Mesenchymal stem cell (in vitro differentiated cells and primary cell): ENCODE data around the gene NOP14.
"Not testable (repeated sequence)": the region's sequence is repeated elsewhere in the genome, so short reads cannot be mapped to it uniquely, and the experiment has no call there.

Source experiments
- DNase-seq: peaks from one replicate; pipeline ENCODE4 v3.0.0-alpha.2; 2013
- H2AFZ ChIP-seq: one replicate; pipeline ENCODE4 v1.6.1; 2013; ENCODE audit warnings: low read depth, mild to moderate bottlenecking, control low read depth, inconsistent platforms, low read length, moderate library complexity
- H2AK5ac ChIP-seq: 2 replicates; pipeline ENCODE4 v1.6.1; 2013; ENCODE audit warnings: low read length, moderate library complexity, mild to moderate bottlenecking, inconsistent platforms; ENCODE audit not compliant: severe bottlenecking
- H2BK120ac ChIP-seq: one replicate; pipeline ENCODE4 v1.6.1; 2013; ENCODE audit warnings: low read depth, mild to moderate bottlenecking, inconsistent platforms, low read length, moderate library complexity
- H2BK12ac ChIP-seq, 2 experiments: one replicate each; pipeline ENCODE4 v1.6.1; 2013; ENCODE audit warnings: inconsistent platforms in 2 of 2, low read length in 2 of 2, mild to moderate bottlenecking in 2 of 2, moderate library complexity in 2 of 2, control low read depth in 1 of 2
- H2BK15ac ChIP-seq: one replicate; pipeline ENCODE4 v1.6.1; 2013; ENCODE audit warnings: mild to moderate bottlenecking, low read depth, inconsistent platforms; ENCODE audit not compliant: poor library complexity, severe bottlenecking
- H2BK5ac ChIP-seq: 2 replicates; pipeline ENCODE4 v1.6.1; 2013; ENCODE audit warnings: low read depth, mild to moderate bottlenecking, low read length, control low read depth, inconsistent platforms; ENCODE audit not compliant: poor library complexity, severe bottlenecking
- H3K14ac ChIP-seq, 2 experiments: one replicate each; pipeline ENCODE4 v1.6.1; 2013; ENCODE audit warnings: inconsistent platforms in 2 of 2, low read length in 2 of 2, control low read depth in 1 of 2, mild to moderate bottlenecking in 1 of 2, moderate library complexity in 1 of 2
- H3K18ac ChIP-seq, 2 experiments: one replicate each; pipeline ENCODE4 v1.6.1; 2013; ENCODE audit warnings: inconsistent platforms in 2 of 2, low read length in 2 of 2, control low read depth in 1 of 2, low read depth in 1 of 2, mild to moderate bottlenecking in 1 of 2
- H3K23ac ChIP-seq, 2 experiments: one replicate each; pipeline ENCODE4 v1.6.1; 2013; ENCODE audit warnings: inconsistent platforms in 2 of 2, low read length in 2 of 2, mild to moderate bottlenecking in 2 of 2, moderate library complexity in 2 of 2, control low read depth in 1 of 2
- H3K27ac ChIP-seq: 2 replicates; pipeline ENCODE4 v1.5.1; 2013; ENCODE audit warnings: mild to moderate bottlenecking, moderate library complexity, low read length, control low read depth, inconsistent platforms; ENCODE audit not compliant: poor library complexity, severe bottlenecking
- H3K27me3 ChIP-seq, 2 experiments: 2 replicates each; pipeline versions ENCODE4 v1.6.1 to v1.7.0; 2013; ENCODE audit warnings: low read length in 2 of 2, mild to moderate bottlenecking in 2 of 2, moderate library complexity in 2 of 2, control low read depth in 1 of 2, inconsistent platforms in 1 of 2; ENCODE audit not compliant: control insufficient read depth in 1 of 2, insufficient read depth in 1 of 2
- H3K36me3 ChIP-seq, 2 experiments: 2 replicates each; pipeline versions ENCODE4 v1.6.1 to v1.7.0; 2013; ENCODE audit warnings: low read length in 2 of 2, control low read depth in 1 of 2, inconsistent platforms in 1 of 2, low read depth in 1 of 2, mild to moderate bottlenecking in 1 of 2; ENCODE audit not compliant: insufficient read depth in 2 of 2, control insufficient read depth in 1 of 2
- H3K4ac ChIP-seq, 2 experiments: one replicate each; pipeline ENCODE4 v1.6.1; 2013; ENCODE audit warnings: inconsistent platforms in 2 of 2, low read length in 2 of 2, mild to moderate bottlenecking in 2 of 2, moderate library complexity in 2 of 2, control low read depth in 1 of 2, low read depth in 1 of 2
- H3K4me1 ChIP-seq: 2 replicates; pipeline ENCODE4 v1.6.1; 2013; ENCODE audit warnings: low read depth, low read length, control low read depth; ENCODE audit not compliant: control insufficient read depth, insufficient read depth
- H3K4me2 ChIP-seq: 2 replicates; pipeline ENCODE4 v1.6.1; 2013; ENCODE audit warnings: low read length, mild to moderate bottlenecking, inconsistent platforms; ENCODE audit not compliant: poor library complexity, severe bottlenecking
- H3K4me3 ChIP-seq, 2 experiments: 2 replicates each; pipeline versions ENCODE4 v1.5.1 to v1.7.0; 2013; ENCODE audit warnings: low read length in 2 of 2, mild to moderate bottlenecking in 2 of 2, control low read depth in 1 of 2, low read depth in 1 of 2; ENCODE audit not compliant: insufficient read depth in 1 of 2
- H3K79me1 ChIP-seq: replicated peaks from 2 replicates; pipeline ENCODE4 v1.6.1; 2013; ENCODE audit warnings: mild to moderate bottlenecking, control low read depth, low read length, inconsistent platforms; ENCODE audit not compliant: poor library complexity, severe bottlenecking
- H3K9ac ChIP-seq: 2 replicates; pipeline ENCODE4 v1.7.0; 2013; ENCODE audit warnings: mild to moderate bottlenecking, low read length, moderate library complexity
- H3K9me3 ChIP-seq: 2 replicates; pipeline ENCODE4 v1.7.0; 2013; ENCODE audit warnings: mild to moderate bottlenecking, low read length; ENCODE audit not compliant: control insufficient read depth
- H4K8ac ChIP-seq: one replicate; pipeline ENCODE4 v1.6.1; 2013; ENCODE audit warnings: inconsistent platforms, mild to moderate bottlenecking, low read length, moderate library complexity
- H4K91ac ChIP-seq: one replicate; pipeline ENCODE4 v1.6.1; 2013; ENCODE audit warnings: mild to moderate bottlenecking, low read length, inconsistent platforms
- WGBS: methylation state at CpG from one replicate; pipeline ENCODE4 v1.1.7; 2013; ENCODE audit warnings: mixed read lengths; 5-methylcytosine and 5-hydroxymethylcytosine counted together

Gene NOP14

GRCh38 chr4:2955186-2956044 lies 7.8 kb downstream of the NOP14 start:
- H3K27ac ChIP-seq, H3K9ac ChIP-seq, H3K14ac ChIP-seq, H3K4ac ChIP-seq, H4K8ac ChIP-seq, H2BK12ac ChIP-seq, H2BK120ac ChIP-seq, H3K4me2 ChIP-seq, H2AK5ac ChIP-seq, H2BK15ac ChIP-seq, H4K91ac ChIP-seq, H2AFZ ChIP-seq, H3K27me3 ChIP-seq, H2BK5ac ChIP-seq, H3K18ac ChIP-seq, H3K23ac ChIP-seq, DNase-seq, H3K4me3 ChIP-seq, H3K9me3 ChIP-seq: not testable (repeated sequence)
- Histone ChIP-seq H3K36me3 (peaks cover 46 to 76% of the 10 kb centered on the region in 2 experiments), H3K79me1 (peaks cover 22% of the 10 kb centered on the region), H3K4me1 (peaks cover 16% of the 10 kb centered on the region)
- 96% methylated on average over 30 of the region's 44 CpGs for WGBS

GRCh38 chr4:2954358-2955185 lies 8.6 kb downstream of the NOP14 start:
- H3K79me1 ChIP-seq = peaks cover 29% of the 10 kb centered on the region
- H3K23ac ChIP-seq = no peak overlapping the region
- no peak overlapping the region for H2BK12ac ChIP-seq
- no peak overlapping the region for H2BK120ac ChIP-seq
- H4K8ac ChIP-seq = no peak overlapping the region
- no peaks in the 10 kb centered on the region for H3K27me3 ChIP-seq
- no peak overlapping the region for H3K4ac ChIP-seq
- H2BK5ac ChIP-seq = no peak overlapping the region
- H3K14ac ChIP-seq = no peak overlapping the region
- H2AFZ ChIP-seq = no peak overlapping the region
- no peak overlapping the region for H3K9ac ChIP-seq
- H2BK15ac ChIP-seq = no peak overlapping the region
- no peak overlapping the region for H3K4me3 ChIP-seq
- H3K27ac ChIP-seq = no peak overlapping the region
- H2AK5ac ChIP-seq = no peak overlapping the region
- 90% methylated on average over 20 of the region's 33 CpGs for WGBS
- peaks cover 20% of the 10 kb centered on the region for H3K4me1 ChIP-seq
- H4K91ac ChIP-seq = no peak overlapping the region
- no peak overlapping the region for H3K4me2 ChIP-seq
- no peak for DNase-seq
- H3K18ac ChIP-seq = no peak overlapping the region
- H3K9me3 ChIP-seq = no peaks in the 10 kb centered on the region
- peaks cover 54 to 84% of the 10 kb centered on the region in 2 experiments for H3K36me3 ChIP-seq

GRCh38 chr4:2953496-2953895 lies 9.7 kb downstream of the NOP14 start:
- Histone ChIP-seq H2BK120ac (no peak overlapping the region), H3K79me1 (peaks cover 33% of the 10 kb centered on the region), H3K9me3 (no peaks in the 10 kb centered on the region), H3K27ac (no peak overlapping the region), H3K4me1 (peaks cover 17% of the 10 kb centered on the region), H3K36me3 (peaks cover 64 to 92% of the 10 kb centered on the region in 2 experiments), H3K4me2 (no peak overlapping the region), H3K4me3 (no peak overlapping the region), H4K91ac (no peak overlapping the region), H3K9ac (no peak overlapping the region), H3K4ac (no peak overlapping the region), H2BK12ac (no peak overlapping the region), H2AK5ac (no peak overlapping the region), H3K27me3 (no peaks in the 10 kb centered on the region), H2AFZ (no peak overlapping the region), H3K23ac (no peak overlapping the region), H3K14ac (no peak overlapping the region), H2BK15ac (no peak overlapping the region), H2BK5ac (no peak overlapping the region), H4K8ac (no peak overlapping the region), H3K18ac (no peak overlapping the region)
- 94% methylated on average over 6 of the region's 6 CpGs for WGBS
- DNase-seq = no peak
